MM.1S (cell line): ENCODE measurements around the gene MBP.

Experiments
- CTCF ChIP-seq: fragments of 300-600 bp; sonication (generic); IDR thresholded peaks from 2 replicates; pipeline ENCODE4 v1.5.1; 2016; ENCODE audit warnings: antibody characterized with exemption, low read length, mixed read lengths
- EZH2phosphoT487 ChIP-seq: fragments of 300-600 bp; sonication (generic); IDR thresholded peaks from 2 replicates; pipeline ENCODE4 v1.6.1; 2018; ENCODE audit warnings: antibody characterized with exemption, low read length

- TF ChIP-seq CTCF (no peak), EZH2phosphoT487 (no peak)
Observed at GRCh38 chr18:76985951-76986236, 146.7 kb downstream of the MBP start.
